GM19099 (cell line): Measurements from ENCODE around the gene CLDN11.

Source experiments
- POLR2A ChIP-seq: IDR thresholded peaks from 3 replicates; pipeline ENCODE4 v1.6.1; 2011; ENCODE audit warnings: low read depth; ENCODE audit not compliant: insufficient read length; ENCODE audit errors: extremely low read depth

The CLDN11 gene

GRCh38 chr3:170475092-170475685 lies 56.5 kb downstream of the CLDN11 start:
- TF ChIP-seq POLR2A: no peak

GRCh38 chr3:170476291-170476690 lies 57.6 kb downstream of the CLDN11 start:
- no peak for TF ChIP-seq POLR2A

GRCh38 chr3:170477395-170477794 lies 58.7 kb downstream of the CLDN11 start:
- no peak for TF ChIP-seq POLR2A

- TF ChIP-seq POLR2A: no peak
Observed at GRCh38 chr3:170480111-170480510, 61.4 kb downstream of the CLDN11 start.

GRCh38 chr3:170482199-170482598 lies 63.5 kb downstream of the CLDN11 start:
- TF ChIP-seq POLR2A: no peak

- TF ChIP-seq POLR2A: no peak
Observed at GRCh38 chr3:170483485-170484262, 65.0 kb downstream of the CLDN11 start.
